Spleen (tissue), 11 donors: ENCODE data around the gene CACNA2D3. TPM values are rescaled to one million over a fixed set of nuclear protein-coding genes. Genes with fewer than 3 reads are reported as not detected.

Source experiments
- DNase-seq: peaks from one replicate; pipeline ENCODE4 v3.0.0-alpha.2; 2020
- H3K27ac ChIP-seq, 8 donors: fragments of 200-600 bp; sonication (generic) in 7 of 8; 1 replicate in 4 of 8; 2 replicates in 4 of 8; pipeline versions ENCODE4 v1.5.0 to v1.8.0; 2016 to 2021; ENCODE audit warnings: inconsistent platforms in 4 of 8, mild to moderate bottlenecking in 4 of 8, moderate library complexity in 1 of 8
- H3K27me3 ChIP-seq, 7 donors: fragments of 200-600 bp; sonication (generic) in 6 of 7; replicated peaks in 1 of 7; 1 replicate in 4 of 7; 2 replicates in 3 of 7; pipeline versions ENCODE4 v1.5.0 to v1.8.0; 2016 to 2021; ENCODE audit warnings: inconsistent platforms in 3 of 7, mild to moderate bottlenecking in 1 of 7
- H3K36me3 ChIP-seq, 6 donors: fragments of 200-600 bp; sonication (generic) in 5 of 6; 1 replicate in 4 of 6; 2 replicates in 2 of 6; pipeline versions ENCODE4 v1.5.0 to v1.8.0; 2016 to 2021; ENCODE audit warnings: inconsistent platforms in 2 of 6
- H3K4me1 ChIP-seq, 6 donors: fragments of 200-600 bp; sonication (generic) in 5 of 6; 1 replicate in 3 of 6; 2 replicates in 3 of 6; pipeline versions ENCODE4 v1.5.0 to v1.8.0; 2016 to 2021; ENCODE audit warnings: inconsistent platforms in 3 of 6
- H3K4me3 ChIP-seq, 8 donors: fragments of 200-600 bp; sonication (generic) in 7 of 8; 1 replicate in 4 of 8; 2 replicates in 4 of 8; pipeline versions ENCODE4 v1.5.0 to v1.8.0; 2016 to 2021; ENCODE audit warnings: inconsistent platforms in 4 of 8, mild to moderate bottlenecking in 4 of 8, moderate library complexity in 2 of 8
- H3K9me3 ChIP-seq, 8 donors: fragments of 200-600 bp; sonication (generic) in 7 of 8; 1 replicate in 4 of 8; 2 replicates in 4 of 8; pipeline versions ENCODE4 v1.5.0 to v1.8.0; 2016 to 2021; ENCODE audit warnings: inconsistent platforms in 4 of 8
- POLR2A ChIP-seq, 3 donors: fragments of 450-650 bp; IDR thresholded peaks; one replicate each; pipeline ENCODE4 v1.5.1; 2017; ENCODE audit warnings: antibody characterized with exemption in 3 of 3, mild to moderate bottlenecking in 1 of 3
- POLR2AphosphoS5 ChIP-seq, 3 donors: sonication (generic); formaldehyde crosslinking; IDR thresholded peaks; one replicate each; pipeline ENCODE4 v1.5.1; 2017; ENCODE audit warnings: antibody characterized with exemption in 3 of 3
- WGBS, 5 donors: extraction: QIAGEN DNeasy Blood & Tissue Kit in 3 of 5; methylation state at CpG; one replicate each; pipeline versions ENCODE4 v1.1.5 to v1.1.7; 2013 to 2018; 5-methylcytosine and 5-hydroxymethylcytosine counted together
- intact Hi-C: fragments of 100-400 bp; cut with DNase I; formaldehyde crosslinking; loops from one replicate; pipeline ENCODE4 v1.15.0; 2023; ENCODE audit warnings: low total_unique reads
- polyA plus RNA-seq, 3 donors: library from polyadenylated mRNA; stranded (reverse); fragments of 200-250 nt; gene quantifications; one replicate each; pipeline ENCODE4 v1.2.1, GENCODE V29; 2013
- total RNA-seq, 7 donors: library from RNA; depleted of rRNA in 3 of 7; stranded (reverse); fragments of >200 nt in 3 of 7; fragmentation: NEBNext Ultra II Directional in 4 of 7; extraction: Animal tissue kit (Norgen Biotek cat#: 25700) in 4 of 7; gene quantifications; one replicate each; pipeline versions ENCODE4 v1.1.0 to v1.2.1, GENCODE V29; 2016 to 2021
- TF ChIP-seq, protein P1 (sequence below), 11 experiments: fragments of 200-600 bp in 7 of 11; fragments of 450-650 bp in 4 of 11; sonication (generic) in 4 of 11; IDR thresholded peaks in 8 of 11; conservative IDR thresholded peaks in 3 of 11; 1 replicate in 7 of 11; 2 replicates in 4 of 11; pipeline versions ENCODE4 v1.4.0 to v1.8.0; 2016 to 2021; ENCODE audit warnings: antibody characterized with exemption in 11 of 11, inconsistent platforms in 4 of 11, mild to moderate bottlenecking in 1 of 11
- donor health status: healthy with polysubstance abuse.
- donor health status: DM: no; HTN: no; CAD: no; lungs with moderate emphysema.
- donor health status: DM: no; HTN: no; CAD: no.
- donor health status: Bipolar disorder and iron deficiency.
- donor health status: healthy.
- donor health status: DM: no; HTN: no; CAD: no.
- donor health status: DM: yes; HTN: yes; CAD: no.

The CACNA2D3 gene
- total and polyA plus RNA-seq, 10 donors, result 0.83 to 4.9 (median 2.9) TPM

DNA sequence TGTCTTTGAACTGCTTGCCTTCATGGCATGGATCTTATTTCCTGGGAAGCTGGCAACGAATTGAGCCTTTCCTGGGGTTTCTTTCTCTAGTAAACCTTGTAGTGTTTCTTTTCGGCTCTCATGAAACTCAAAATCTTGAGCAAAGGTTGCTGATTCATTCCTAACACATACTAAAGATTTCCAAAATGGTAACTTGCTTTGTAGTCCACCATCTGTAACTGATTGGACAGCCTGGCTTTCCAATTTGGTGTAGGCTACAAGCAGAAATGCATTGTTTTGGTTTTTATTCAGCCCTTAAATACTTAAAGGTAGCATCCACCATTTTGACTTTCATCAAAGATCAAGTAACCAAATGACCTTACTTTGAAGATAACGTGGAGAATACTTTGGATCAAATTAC, 767.4 kb downstream of the CACNA2D3 start:
- Histone ChIP-seq H3K36me3 (no peaks in the 10 kb centered on the region), H3K4me3 (no peak overlapping the region), H3K27ac (no peak overlapping the region), H3K4me1 (peaks cover 0 to 17% (median 9%) of the 10 kb centered on the region in 6 donors), H3K27me3 (no peaks in the 10 kb centered on the region), H3K9me3 (no peaks in the 10 kb centered on the region)
- no peak for DNase-seq
- 75 to 84% (median 81%) methylated on average over 3 of the region's 3 CpGs for WGBS, 5 donors
- TF ChIP-seq, protein P1, sequence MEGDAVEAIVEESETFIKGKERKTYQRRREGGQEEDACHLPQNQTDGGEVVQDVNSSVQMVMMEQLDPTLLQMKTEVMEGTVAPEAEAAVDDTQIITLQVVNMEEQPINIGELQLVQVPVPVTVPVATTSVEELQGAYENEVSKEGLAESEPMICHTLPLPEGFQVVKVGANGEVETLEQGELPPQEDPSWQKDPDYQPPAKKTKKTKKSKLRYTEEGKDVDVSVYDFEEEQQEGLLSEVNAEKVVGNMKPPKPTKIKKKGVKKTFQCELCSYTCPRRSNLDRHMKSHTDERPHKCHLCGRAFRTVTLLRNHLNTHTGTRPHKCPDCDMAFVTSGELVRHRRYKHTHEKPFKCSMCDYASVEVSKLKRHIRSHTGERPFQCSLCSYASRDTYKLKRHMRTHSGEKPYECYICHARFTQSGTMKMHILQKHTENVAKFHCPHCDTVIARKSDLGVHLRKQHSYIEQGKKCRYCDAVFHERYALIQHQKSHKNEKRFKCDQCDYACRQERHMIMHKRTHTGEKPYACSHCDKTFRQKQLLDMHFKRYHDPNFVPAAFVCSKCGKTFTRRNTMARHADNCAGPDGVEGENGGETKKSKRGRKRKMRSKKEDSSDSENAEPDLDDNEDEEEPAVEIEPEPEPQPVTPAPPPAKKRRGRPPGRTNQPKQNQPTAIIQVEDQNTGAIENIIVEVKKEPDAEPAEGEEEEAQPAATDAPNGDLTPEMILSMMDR (IDR thresholded peaks at IDR 0.05 in 8 of 11, conservative IDR thresholded peaks at IDR 0.05 in 3 of 11), result no peak
- TF ChIP-seq POLR2AphosphoS5 (IDR thresholded peaks at IDR 0.05) (no peak), POLR2A (IDR thresholded peaks at IDR 0.05) (no peak)
- intact Hi-C loops, result no loop called here

DNA sequence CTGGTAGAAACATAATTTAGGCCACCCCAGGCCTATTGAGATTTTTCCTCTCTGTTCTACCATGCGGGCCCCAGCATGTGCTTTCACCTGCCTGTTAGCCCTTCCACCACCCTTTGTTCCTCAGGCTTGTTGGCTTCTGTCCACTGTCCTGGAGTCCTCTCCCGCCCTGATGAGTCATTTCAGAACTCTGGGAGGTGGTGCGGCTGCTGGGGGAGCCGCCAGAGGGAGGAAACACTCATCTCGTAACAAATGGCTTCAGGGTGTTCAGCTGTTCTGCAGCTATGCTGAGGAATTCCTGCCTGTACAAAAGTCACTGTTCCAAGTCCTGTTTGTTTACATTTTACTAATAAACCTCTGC, 769.2 kb downstream of the CACNA2D3 start:
- H3K4me1 ChIP-seq, result peaks cover 0 to 17% (median 9%) of the 10 kb centered on the region in 6 donors
- TF ChIP-seq POLR2A (IDR thresholded peaks at IDR 0.05) (no peak), POLR2AphosphoS5 (IDR thresholded peaks at IDR 0.05) (peak in 2 of 3 donors; percentile 61)
- TF ChIP-seq, protein P1 (IDR thresholded peaks at IDR 0.05 in 8 of 11, conservative IDR thresholded peaks at IDR 0.05 in 3 of 11), result peak in 9 of 11 experiments; percentile 17 to 64 (median 40)
- intact Hi-C loops, result no loop called here
- peak; percentile 74 for DNase-seq
- H3K4me3 ChIP-seq, result no peak overlapping the region
- H3K9me3 ChIP-seq, result no peaks in the 10 kb centered on the region
- no peaks in the 10 kb centered on the region for H3K36me3 ChIP-seq
- 33 to 51% (median 44%) methylated on average over 5 of the region's 5 CpGs for WGBS, 5 donors
- H3K27me3 ChIP-seq, result no peaks in the 10 kb centered on the region
- H3K27ac ChIP-seq, result peak overlapping the region in 2 of 8 donors; percentile 8 to 10

DNA sequence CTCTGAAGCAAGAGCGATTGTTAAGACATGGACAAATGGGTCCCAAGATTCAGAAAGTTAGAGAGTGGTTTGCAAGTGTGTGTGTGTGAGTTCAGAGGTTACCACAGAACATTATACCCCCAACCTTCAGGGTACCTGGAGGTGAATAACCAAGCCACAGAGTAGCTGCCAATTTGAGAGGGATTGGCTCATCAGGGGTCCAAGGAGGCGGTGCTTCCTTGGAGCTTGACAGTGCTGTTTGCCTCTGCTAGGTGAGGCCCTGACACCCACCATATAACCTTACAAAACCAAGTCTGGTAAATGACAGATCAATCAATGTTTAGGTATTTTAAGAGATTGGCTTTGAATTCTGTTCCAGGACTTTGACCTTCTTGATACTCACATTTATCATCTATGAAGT, 769.8 kb downstream of the CACNA2D3 start:
- Histone ChIP-seq H3K4me1 (peaks cover 0 to 17% (median 9%) of the 10 kb centered on the region in 6 donors), H3K27ac (no peak overlapping the region), H3K4me3 (no peak overlapping the region), H3K36me3 (no peaks in the 10 kb centered on the region), H3K9me3 (no peaks in the 10 kb centered on the region), H3K27me3 (no peaks in the 10 kb centered on the region)
- WGBS, 5 donors, result 54 to 98% (median 91%) methylated on average over 2 of the region's 2 CpGs
- TF ChIP-seq, protein P1 (IDR thresholded peaks at IDR 0.05 in 8 of 11, conservative IDR thresholded peaks at IDR 0.05 in 3 of 11), result no peak
- TF ChIP-seq POLR2AphosphoS5 (IDR thresholded peaks at IDR 0.05) (no peak), POLR2A (IDR thresholded peaks at IDR 0.05) (no peak)
- intact Hi-C loops, result no loop called here
- DNase-seq, result no peak

DNA sequence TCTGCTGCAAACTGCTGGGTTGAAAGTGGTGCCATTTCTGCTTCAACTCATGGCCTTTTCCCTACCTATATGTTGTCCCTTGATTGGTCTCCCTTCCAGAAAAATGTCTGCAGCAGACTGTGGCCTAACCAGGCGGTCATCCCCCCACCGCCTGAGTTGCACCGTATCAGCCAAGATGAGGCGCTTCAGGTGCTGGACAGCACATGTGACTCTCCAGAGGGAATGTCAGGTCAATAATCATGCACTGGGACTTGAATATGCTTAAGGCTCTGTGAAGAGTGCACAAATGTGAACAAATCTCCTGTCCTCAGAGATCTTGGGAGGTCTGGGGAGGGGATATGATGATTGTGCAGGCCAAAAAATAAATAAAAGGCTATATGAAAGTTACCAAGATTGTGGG, 773.3 kb downstream of the CACNA2D3 start:
- TF ChIP-seq POLR2A (IDR thresholded peaks at IDR 0.05), result no peak
- TF ChIP-seq, protein P1 (IDR thresholded peaks at IDR 0.05 in 8 of 11, conservative IDR thresholded peaks at IDR 0.05 in 3 of 11), result no peak
- TF ChIP-seq POLR2AphosphoS5 (IDR thresholded peaks at IDR 0.05), result no peak
- intact Hi-C loops, result no loop called here
- H3K27ac ChIP-seq, result no peak overlapping the region
- no peak overlapping the region for H3K4me3 ChIP-seq
- no peaks in the 10 kb centered on the region for H3K9me3 ChIP-seq
- peaks cover 0 to 12% (median 9%) of the 10 kb centered on the region in 6 donors for H3K4me1 ChIP-seq
- WGBS, 5 donors, result 92 to 100% (median 97%) methylated on average over 4 of the region's 4 CpGs
- no peaks in the 10 kb centered on the region for H3K36me3 ChIP-seq
- no peaks in the 10 kb centered on the region for H3K27me3 ChIP-seq
- no peak for DNase-seq
